GM19035 (cell line): ENCODE data around the gene CIT.
"Not testable (repeated sequence)": the region's sequence is repeated elsewhere in the genome, so short reads cannot be mapped to it uniquely, and the experiment has no call there.

Source experiments
- ATAC-seq: cut with Tn5 transposase; IDR thresholded peaks from one replicate; pipeline ENCODE4 v1.9.1; 2021; ENCODE audit not compliant: unreplicated experiment

The CIT gene, protein sequence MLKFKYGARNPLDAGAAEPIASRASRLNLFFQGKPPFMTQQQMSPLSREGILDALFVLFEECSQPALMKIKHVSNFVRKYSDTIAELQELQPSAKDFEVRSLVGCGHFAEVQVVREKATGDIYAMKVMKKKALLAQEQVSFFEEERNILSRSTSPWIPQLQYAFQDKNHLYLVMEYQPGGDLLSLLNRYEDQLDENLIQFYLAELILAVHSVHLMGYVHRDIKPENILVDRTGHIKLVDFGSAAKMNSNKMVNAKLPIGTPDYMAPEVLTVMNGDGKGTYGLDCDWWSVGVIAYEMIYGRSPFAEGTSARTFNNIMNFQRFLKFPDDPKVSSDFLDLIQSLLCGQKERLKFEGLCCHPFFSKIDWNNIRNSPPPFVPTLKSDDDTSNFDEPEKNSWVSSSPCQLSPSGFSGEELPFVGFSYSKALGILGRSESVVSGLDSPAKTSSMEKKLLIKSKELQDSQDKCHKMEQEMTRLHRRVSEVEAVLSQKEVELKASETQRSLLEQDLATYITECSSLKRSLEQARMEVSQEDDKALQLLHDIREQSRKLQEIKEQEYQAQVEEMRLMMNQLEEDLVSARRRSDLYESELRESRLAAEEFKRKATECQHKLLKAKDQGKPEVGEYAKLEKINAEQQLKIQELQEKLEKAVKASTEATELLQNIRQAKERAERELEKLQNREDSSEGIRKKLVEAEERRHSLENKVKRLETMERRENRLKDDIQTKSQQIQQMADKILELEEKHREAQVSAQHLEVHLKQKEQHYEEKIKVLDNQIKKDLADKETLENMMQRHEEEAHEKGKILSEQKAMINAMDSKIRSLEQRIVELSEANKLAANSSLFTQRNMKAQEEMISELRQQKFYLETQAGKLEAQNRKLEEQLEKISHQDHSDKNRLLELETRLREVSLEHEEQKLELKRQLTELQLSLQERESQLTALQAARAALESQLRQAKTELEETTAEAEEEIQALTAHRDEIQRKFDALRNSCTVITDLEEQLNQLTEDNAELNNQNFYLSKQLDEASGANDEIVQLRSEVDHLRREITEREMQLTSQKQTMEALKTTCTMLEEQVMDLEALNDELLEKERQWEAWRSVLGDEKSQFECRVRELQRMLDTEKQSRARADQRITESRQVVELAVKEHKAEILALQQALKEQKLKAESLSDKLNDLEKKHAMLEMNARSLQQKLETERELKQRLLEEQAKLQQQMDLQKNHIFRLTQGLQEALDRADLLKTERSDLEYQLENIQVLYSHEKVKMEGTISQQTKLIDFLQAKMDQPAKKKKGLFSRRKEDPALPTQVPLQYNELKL (N-terminal part only)

GRCh38 chr12:119876761-119877638, at the start of gene CIT:
Gene CIT, minus strand, starts transcription at chr12:119877320. Its CDS starts 1,152 bp downstream, at chr12:119876168.
- peak; percentile 100 for ATAC-seq

DNA sequence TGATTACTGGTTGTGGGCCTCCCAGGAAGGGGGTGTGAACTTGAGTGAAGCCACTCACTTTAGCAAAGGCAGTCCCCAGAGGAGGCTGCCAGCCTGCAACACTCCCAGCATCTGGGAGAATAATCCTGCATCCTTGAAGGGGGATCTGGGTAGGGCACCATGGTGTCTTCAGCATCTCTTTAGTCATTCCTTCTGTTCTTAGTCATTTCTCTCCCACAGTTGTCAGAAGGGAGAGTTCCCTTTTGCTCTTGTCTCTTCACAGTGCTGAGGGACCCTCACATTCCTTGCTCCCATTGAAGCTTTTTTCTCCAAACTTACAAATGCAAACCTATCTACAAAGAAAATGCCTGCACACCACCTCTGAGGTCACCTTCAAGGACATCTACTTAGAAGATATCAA, 48.1 kb upstream of the CIT start:
- no peak for ATAC-seq

- no peak for ATAC-seq
Measured at GRCh38 chr12:119920064-119920463, 42.9 kb upstream of the CIT start.

GRCh38 chr12:119915894-119916510, 38.9 kb upstream of the CIT start:
- no peak for ATAC-seq

GRCh38 chr12:119914666-119915065, 37.5 kb upstream of the CIT start:
- no peak for ATAC-seq

- no peak for ATAC-seq
Measured at GRCh38 chr12:119913536-119914330, 36.6 kb upstream of the CIT start.

GRCh38 chr12:119911182-119911581, 34.1 kb upstream of the CIT start:
- ATAC-seq: no peak

DNA sequence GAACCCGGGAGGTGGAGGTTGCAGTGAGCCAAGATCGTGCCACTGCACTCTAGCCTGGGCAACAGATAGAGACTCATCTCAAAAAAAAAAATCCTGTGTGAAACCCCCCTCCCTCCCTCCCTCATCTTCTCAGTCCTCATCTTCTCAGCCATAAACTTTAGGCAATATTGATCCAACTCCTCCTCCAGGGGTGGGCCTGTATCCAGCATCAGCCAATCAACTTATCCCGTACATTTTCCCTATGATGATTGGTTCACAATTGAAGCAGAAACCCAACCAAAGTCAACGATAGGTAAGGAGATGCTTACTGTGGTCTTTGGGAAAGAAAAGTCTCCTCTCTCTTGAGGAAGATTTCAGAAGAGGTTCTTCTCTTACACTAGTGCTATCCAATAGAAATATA, 33.5 kb upstream of the CIT start:
- ATAC-seq: no peak

DNA sequence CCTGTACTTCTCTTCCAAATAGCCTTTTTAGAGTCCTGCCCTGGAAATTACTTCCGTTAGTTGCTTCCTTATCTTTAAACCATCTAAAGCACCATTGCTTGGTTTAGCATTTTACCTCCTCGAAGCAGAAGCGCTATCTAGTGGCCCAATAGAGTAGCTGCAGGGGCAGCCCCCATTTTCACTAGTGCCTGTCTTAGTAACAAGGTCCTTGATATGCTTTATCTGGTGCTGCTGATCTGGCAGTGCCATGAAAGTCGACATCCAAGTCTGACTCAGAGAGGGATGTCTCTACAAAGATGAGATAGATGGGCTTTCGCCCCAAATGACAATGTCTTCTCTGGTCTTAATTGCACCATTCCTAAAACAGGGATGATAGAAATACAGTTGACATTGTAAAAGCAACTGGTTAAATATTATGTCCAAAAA, 25.0 kb upstream of the CIT start:
- peak; percentile 73 for ATAC-seq

DNA sequence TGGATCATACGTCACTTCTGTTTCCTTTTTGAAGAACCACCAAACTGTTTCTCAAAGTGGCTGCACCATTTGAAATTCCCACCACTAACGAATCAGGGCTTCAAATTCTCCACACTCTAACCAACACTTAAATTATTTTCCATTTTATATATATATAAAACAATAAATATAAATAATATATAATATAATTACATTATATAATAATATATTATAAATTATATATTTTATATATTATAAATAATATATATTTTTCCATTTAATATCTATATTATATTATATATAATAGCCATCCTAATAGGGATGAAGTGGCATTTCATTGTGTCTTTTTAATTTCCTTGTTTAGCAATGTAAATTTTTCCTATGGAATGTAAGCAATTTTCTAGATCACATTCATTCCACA, 24.6 kb upstream of the CIT start:
- ATAC-seq: no peak

- ATAC-seq: no peak
Measured at GRCh38 chr12:119894916-119895315, 17.8 kb upstream of the CIT start.

DNA sequence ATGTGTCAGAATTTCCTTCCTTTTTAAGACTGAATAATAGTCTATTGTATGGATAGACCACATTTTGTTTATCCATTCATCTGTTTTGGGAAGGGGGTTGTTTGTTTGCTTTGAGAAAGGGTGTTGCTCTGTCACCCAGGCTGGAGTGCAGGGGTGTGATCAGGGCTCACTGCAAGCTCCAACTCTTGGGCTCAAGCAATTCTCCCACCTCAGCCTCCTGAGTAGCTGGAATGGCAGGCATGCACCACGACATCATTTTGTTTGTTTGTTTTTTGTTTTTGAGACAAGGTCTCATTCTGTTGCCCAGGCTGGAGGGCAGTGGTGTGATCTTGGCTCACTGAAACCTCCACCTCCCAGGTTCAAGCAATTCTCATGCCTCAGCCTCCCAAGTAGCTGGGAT, 15.5 kb upstream of the CIT start:
- not testable (repeated sequence) for ATAC-seq

GRCh38 chr12:119885549-119885948, 8.4 kb upstream of the CIT start:
- no peak for ATAC-seq

- not testable (repeated sequence) for ATAC-seq
Measured at GRCh38 chr12:119883791-119884190, 6.7 kb upstream of the CIT start.

DNA sequence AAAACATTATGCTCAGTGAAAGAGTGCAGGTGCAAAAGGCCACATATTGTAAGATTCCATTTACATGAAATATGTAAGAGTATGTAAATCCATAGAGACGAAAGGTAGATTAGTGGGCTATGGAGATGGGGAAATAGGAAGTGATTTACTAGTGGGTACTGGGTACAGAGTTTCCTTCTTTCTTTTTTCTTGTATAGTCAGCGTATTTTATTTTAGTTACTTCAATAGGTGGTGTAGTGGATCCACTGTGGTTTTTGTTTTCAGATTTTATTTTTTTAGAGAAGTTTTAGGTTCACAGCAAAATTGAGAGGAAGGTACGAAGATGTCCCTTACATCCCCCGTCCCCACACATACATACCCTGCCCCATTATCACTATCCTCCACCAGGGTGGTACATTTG, 6.1 kb upstream of the CIT start:
- ATAC-seq: no peak

GRCh38 chr12:119877639-119877948, 474 bp upstream of the CIT start:
- ATAC-seq: no peak

DNA sequence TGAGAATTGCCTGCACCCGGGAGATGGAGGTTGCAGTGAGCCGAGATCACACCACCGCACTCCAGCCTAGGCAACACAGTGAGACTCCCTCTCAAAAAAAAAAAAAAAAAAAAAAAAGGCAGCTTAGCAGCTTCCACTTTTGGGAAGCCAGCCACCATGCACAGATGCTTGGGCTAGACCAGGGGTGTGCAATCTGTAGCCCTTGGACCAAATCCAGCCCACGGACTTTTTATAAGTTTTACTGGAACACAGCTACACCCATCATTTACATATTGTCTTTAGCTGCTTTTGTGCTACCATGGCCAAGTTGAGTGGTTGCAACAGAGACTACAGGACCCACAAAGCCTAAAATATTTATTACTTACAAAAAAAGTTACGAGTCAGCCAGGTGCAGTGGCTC, 6.7 kb downstream of the CIT start:
- no peak for ATAC-seq

- no peak for ATAC-seq
Measured at GRCh38 chr12:119869720-119870119, 7.4 kb downstream of the CIT start.

DNA sequence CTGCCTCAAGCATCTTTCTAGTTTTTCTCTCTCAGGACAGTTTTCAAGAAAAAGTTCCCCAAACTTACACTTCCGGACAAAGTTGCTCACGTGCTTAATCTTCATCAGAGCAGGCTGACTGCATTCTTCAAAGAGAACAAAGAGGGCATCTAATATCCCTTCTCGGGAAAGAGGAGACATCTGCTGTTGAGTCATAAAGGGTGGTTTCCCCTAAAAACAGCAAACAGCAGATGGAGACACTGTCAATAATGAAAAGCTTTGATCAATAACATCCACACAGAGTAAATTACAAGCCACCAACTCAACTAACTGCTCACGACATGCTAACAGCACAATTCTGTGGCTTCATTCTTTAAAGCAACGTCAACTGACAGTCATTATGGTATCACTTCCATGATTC, 8.1 kb downstream of the CIT start:
- ATAC-seq: no peak
